Gastrocnemius medialis (tissue), 4 donors: ENCODE measurements around the gene MPRIP. TPM values are rescaled to one million over a fixed set of nuclear protein-coding genes. Genes with fewer than 3 reads are reported as not detected.
A peak's percentile ranks its signal among the peaks of the same experiment; 100 is the strongest.

Experiments used
- ATAC-seq, 2 donors: fragments of 150-250 bp; one replicate each; pipeline ENCODE4 v1.9.1; 2016
- DNase-seq, 2 donors: peaks; one replicate each; pipeline ENCODE4 v3.0.0-alpha.2; 2019
- H3K27ac ChIP-seq, 4 donors: fragments of 200-600 bp; sonication (generic); 1 replicate in 1 of 4; 2 replicates in 3 of 4; pipeline ENCODE4 v1.5.1; 2016 to 2018; ENCODE audit warnings: mild to moderate bottlenecking in 2 of 4, moderate library complexity in 1 of 4
- H3K27me3 ChIP-seq, 3 donors: fragments of 200-600 bp; sonication (generic) in 2 of 3; 1 replicate in 1 of 3; 2 replicates in 2 of 3; pipeline versions ENCODE4 v1.5.1 to v1.6.0; 2016 to 2019; ENCODE audit warnings: mild to moderate bottlenecking in 1 of 3, moderate library complexity in 1 of 3
- H3K36me3 ChIP-seq, 2 donors: fragments of 200-600 bp; sonication (generic) in 1 of 2; one replicate each; pipeline ENCODE4 v1.5.1; 2017 to 2018
- H3K4me1 ChIP-seq, 2 donors: fragments of 200-600 bp; sonication (generic) in 1 of 2; one replicate each; pipeline ENCODE4 v1.5.1; 2016 to 2017; ENCODE audit warnings: mild to moderate bottlenecking in 2 of 2
- H3K4me3 ChIP-seq, 4 donors: fragments of 200-600 bp; sonication (generic) in 3 of 4; 1 replicate in 1 of 4; 2 replicates in 3 of 4; pipeline ENCODE4 v1.5.1; 2016 to 2019; ENCODE audit warnings: mild to moderate bottlenecking in 2 of 4
- H3K9me3 ChIP-seq, 3 donors: fragments of 200-600 bp; sonication (generic) in 2 of 3; 1 replicate in 1 of 3; 2 replicates in 2 of 3; pipeline ENCODE4 v1.5.1; 2016 to 2019
- POLR2A ChIP-seq, 2 donors: fragments of 450-650 bp; IDR thresholded peaks; one replicate each; pipeline ENCODE4 v1.6.1; 2017; ENCODE audit warnings: antibody characterized with exemption in 2 of 2, mild to moderate bottlenecking in 2 of 2, moderate library complexity in 2 of 2
- in situ Hi-C, 4 donors: fragments of 200-750 bp; cut with MboI; loops; one replicate each; pipeline versions ENCODE4 v1.15.0 to v1.8.0; 2017; ENCODE audit warnings: low sequenced_read_pairs in 4 of 4
- intact Hi-C: fragments of 100-400 bp; cut with DNase I; formaldehyde crosslinking; loops from one replicate; pipeline ENCODE4 v1.15.1; 2023; ENCODE audit warnings: low total_unique reads
- total RNA-seq, 4 donors: library from RNA; depleted of rRNA; stranded (reverse); fragments of >200 nt; gene quantifications; one replicate each; pipeline versions ENCODE4 v1.1.0 to v1.2.3, GENCODE V29; 2016
- TF ChIP-seq, protein P1 (sequence below), 5 experiments: fragments of 450-650 bp in 3 of 5; fragments of 200-600 bp in 2 of 5; sonication (generic) in 2 of 5; IDR thresholded peaks in 4 of 5; conservative IDR thresholded peaks in 1 of 5; 1 replicate in 4 of 5; 2 replicates in 1 of 5; pipeline ENCODE4 v1.5.1; 2016 to 2019; ENCODE audit warnings: antibody characterized with exemption in 5 of 5, mild to moderate bottlenecking in 3 of 5, moderate library complexity in 3 of 5

Gene MPRIP
- total RNA-seq, 4 donors from 2014 or later = 71.1 to 127 (median 124) TPM

- H3K9me3 ChIP-seq = no peaks in the 10 kb centered on the region
- ATAC-seq = no peak
- H3K4me3 ChIP-seq = no peak overlapping the region
- intact Hi-C loops (no loop called here), in situ Hi-C loops (no loop called here)
- TF ChIP-seq POLR2A (IDR thresholded peaks at IDR 0.05) = no peak
- TF ChIP-seq, protein P1, sequence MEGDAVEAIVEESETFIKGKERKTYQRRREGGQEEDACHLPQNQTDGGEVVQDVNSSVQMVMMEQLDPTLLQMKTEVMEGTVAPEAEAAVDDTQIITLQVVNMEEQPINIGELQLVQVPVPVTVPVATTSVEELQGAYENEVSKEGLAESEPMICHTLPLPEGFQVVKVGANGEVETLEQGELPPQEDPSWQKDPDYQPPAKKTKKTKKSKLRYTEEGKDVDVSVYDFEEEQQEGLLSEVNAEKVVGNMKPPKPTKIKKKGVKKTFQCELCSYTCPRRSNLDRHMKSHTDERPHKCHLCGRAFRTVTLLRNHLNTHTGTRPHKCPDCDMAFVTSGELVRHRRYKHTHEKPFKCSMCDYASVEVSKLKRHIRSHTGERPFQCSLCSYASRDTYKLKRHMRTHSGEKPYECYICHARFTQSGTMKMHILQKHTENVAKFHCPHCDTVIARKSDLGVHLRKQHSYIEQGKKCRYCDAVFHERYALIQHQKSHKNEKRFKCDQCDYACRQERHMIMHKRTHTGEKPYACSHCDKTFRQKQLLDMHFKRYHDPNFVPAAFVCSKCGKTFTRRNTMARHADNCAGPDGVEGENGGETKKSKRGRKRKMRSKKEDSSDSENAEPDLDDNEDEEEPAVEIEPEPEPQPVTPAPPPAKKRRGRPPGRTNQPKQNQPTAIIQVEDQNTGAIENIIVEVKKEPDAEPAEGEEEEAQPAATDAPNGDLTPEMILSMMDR (IDR thresholded peaks at IDR 0.05 in 4 of 5, conservative IDR thresholded peaks at IDR 0.05 in 1 of 5) = no peak
- no peak for DNase-seq
- H3K27ac ChIP-seq = peak overlapping the region in 2 of 4 donors; percentile 16 to 72
- H3K27me3 ChIP-seq = no peaks in the 10 kb centered on the region
- H3K4me1 ChIP-seq = peaks cover 79 to 87% of the 10 kb centered on the region in 2 donors
- H3K36me3 ChIP-seq = no peaks in the 10 kb centered on the region
Measured at GRCh38 chr17:17109907-17110306, 67.7 kb downstream of the MPRIP start.

DNA sequence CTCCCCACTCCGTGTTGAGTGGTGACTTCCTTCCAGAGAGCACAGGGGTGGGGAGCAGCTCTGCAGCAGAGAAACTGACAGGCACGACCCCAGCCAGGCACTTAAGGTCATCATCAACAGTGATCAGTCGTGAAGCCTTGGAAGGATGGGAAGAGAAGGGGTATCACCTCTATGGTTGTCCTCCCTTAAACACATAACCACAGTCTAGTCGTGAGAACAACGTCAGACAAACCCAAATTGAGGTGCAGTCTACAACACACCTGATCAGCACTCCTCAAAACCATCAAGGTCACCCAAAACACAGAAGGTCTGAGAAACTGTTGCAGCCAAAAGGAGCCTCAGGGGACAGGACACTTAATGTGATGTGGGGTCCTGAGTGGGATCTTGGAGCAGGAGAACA, 68.3 kb downstream of the MPRIP start:
- Histone ChIP-seq H3K27me3 (no peaks in the 10 kb centered on the region), H3K27ac (peak overlapping the region in 1 of 4 donors; percentile 72), H3K9me3 (no peaks in the 10 kb centered on the region), H3K4me3 (no peak overlapping the region), H3K4me1 (peaks cover 86 to 89% of the 10 kb centered on the region in 2 donors), H3K36me3 (no peaks in the 10 kb centered on the region)
- ATAC-seq (no peak), DNase-seq (no peak)
- no peak for TF ChIP-seq POLR2A (IDR thresholded peaks at IDR 0.05)
- TF ChIP-seq, protein P1 (IDR thresholded peaks at IDR 0.05 in 4 of 5, conservative IDR thresholded peaks at IDR 0.05 in 1 of 5) = no peak
- in situ Hi-C loops = no loop called here
- intact Hi-C loops = no loop called here

DNA sequence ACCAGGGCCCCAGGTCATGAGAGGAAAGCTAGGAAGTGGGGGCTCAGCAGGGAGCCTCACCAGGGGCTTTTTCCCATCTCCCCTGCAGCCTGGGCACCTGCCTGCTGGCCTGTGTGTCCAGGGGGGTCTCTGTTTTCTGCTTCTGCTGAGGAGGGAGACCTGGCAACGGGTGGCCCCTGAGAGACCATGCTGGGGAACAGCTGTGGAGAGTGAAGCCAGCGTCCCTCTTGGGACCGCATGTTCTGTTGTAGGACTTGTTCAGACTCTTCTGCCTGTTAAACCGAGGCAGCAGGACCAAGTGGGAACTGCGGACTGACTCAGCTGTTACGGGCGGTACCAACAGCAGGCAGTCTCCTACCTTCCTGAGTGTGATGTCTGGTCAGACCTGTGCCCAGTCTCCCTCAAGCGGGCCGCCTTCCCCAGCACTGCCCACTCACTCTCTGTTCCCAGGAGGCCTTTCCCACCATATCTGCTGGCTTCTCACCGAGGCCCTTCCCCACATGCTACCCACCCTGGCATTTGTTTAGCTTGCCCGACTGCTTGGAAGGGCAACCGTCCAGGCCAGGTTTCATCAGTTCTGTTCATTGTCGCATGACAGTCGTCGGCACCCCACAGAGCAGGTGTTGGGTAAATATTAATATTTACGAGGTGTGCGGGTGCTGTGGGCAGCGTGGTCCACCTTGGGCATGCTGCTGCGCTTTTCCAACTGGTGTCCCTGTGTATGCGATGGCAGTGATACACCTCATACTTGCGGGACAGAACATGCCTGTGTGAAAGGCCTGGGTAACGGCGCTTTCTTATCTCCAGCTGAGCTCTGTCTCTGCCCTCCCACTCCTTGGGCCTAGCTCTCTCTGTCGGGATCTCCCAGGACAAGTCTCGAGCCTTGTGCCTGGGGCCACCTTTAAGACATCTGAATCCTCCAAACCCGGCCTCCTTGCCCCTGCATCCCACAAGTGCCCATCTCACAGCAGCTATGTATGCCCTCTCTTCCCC, 69.4 kb downstream of the MPRIP start:
- no peak for DNase-seq
- peaks cover 88 to 92% of the 10 kb centered on the region in 2 donors for H3K4me1 ChIP-seq
- no peaks in the 10 kb centered on the region for H3K9me3 ChIP-seq
- intact Hi-C loops (no loop called here), in situ Hi-C loops (no loop called here)
- no peaks in the 10 kb centered on the region for H3K36me3 ChIP-seq
- ATAC-seq = no peak
- peak overlapping the region; percentile 15 to 72 (median 59) for H3K27ac ChIP-seq
- H3K4me3 ChIP-seq = no peak overlapping the region
- no peak for TF ChIP-seq POLR2A (IDR thresholded peaks at IDR 0.05)
- TF ChIP-seq, protein P1 (IDR thresholded peaks at IDR 0.05 in 4 of 5, conservative IDR thresholded peaks at IDR 0.05 in 1 of 5) = no peak
- no peaks in the 10 kb centered on the region for H3K27me3 ChIP-seq

GRCh38 chr17:17112628-17113200, 70.5 kb downstream of the MPRIP start:
- Histone ChIP-seq H3K36me3 (no peaks in the 10 kb centered on the region), H3K27ac (peak overlapping the region; percentile 15 to 72 (median 55)), H3K4me3 (no peak overlapping the region), H3K9me3 (no peaks in the 10 kb centered on the region), H3K4me1 (peaks cover 82 to 91% of the 10 kb centered on the region in 2 donors), H3K27me3 (no peaks in the 10 kb centered on the region)
- in situ Hi-C loops (no loop called here), intact Hi-C loops (no loop called here)
- no peak for DNase-seq
- no peak for ATAC-seq
- TF ChIP-seq, protein P1 (IDR thresholded peaks at IDR 0.05 in 4 of 5, conservative IDR thresholded peaks at IDR 0.05 in 1 of 5) = no peak
- TF ChIP-seq POLR2A (IDR thresholded peaks at IDR 0.05) = no peak
